CD14-positive monocyte (primary cell): Measurements from ENCODE around the gene RPS6KA2. TPM values are rescaled to one million over a fixed set of nuclear protein-coding genes. Genes with fewer than 3 reads are reported as not detected.
A peak's percentile ranks its signal among the peaks of the same experiment; 100 is the strongest.

Source experiments
- DNase-seq, 3 donors: peaks; one replicate each; pipeline ENCODE4 v3.0.0-alpha.2; 2011 to 2022
- H2AFZ ChIP-seq: 2 replicates; pipeline ENCODE4 v1.6.0; 2012; ENCODE audit warnings: mild to moderate bottlenecking, low read depth, low read length, inconsistent platforms; ENCODE audit not compliant: insufficient read depth, poor library complexity, severe bottlenecking
- H3K27ac ChIP-seq, 2 donors: 1 replicate in 1 of 2; 2 replicates in 1 of 2; pipeline ENCODE4 v1.5.1; 2012 to 2013; ENCODE audit warnings: low read length in 2 of 2, control low read depth in 1 of 2, inconsistent platforms in 1 of 2, low read depth in 1 of 2, mild to moderate bottlenecking in 1 of 2
- H3K27me3 ChIP-seq, 2 donors: one replicate each; pipeline versions ENCODE4 v1.6.0 to v1.6.1; 2011 to 2013; ENCODE audit warnings: low read length in 2 of 2; ENCODE audit not compliant: control insufficient read depth in 2 of 2, insufficient read depth in 2 of 2
- H3K36me3 ChIP-seq, 2 donors: replicated peaks in 1 of 2; 1 replicate in 1 of 2; 2 replicates in 1 of 2; pipeline versions ENCODE4 v1.5.1 to v1.6.1; 2012 to 2013; ENCODE audit warnings: low read length in 2 of 2, control low read depth in 1 of 2, inconsistent platforms in 1 of 2, mild to moderate bottlenecking in 1 of 2; ENCODE audit not compliant: insufficient read depth in 2 of 2, control insufficient read depth in 1 of 2
- H3K4me1 ChIP-seq, 2 donors: 1 replicate in 1 of 2; 2 replicates in 1 of 2; pipeline versions ENCODE4 v1.5.1 to v1.6.1; 2012 to 2013; ENCODE audit warnings: low read length in 2 of 2, control low read depth in 1 of 2, inconsistent platforms in 1 of 2, mild to moderate bottlenecking in 1 of 2, moderate library complexity in 1 of 2; ENCODE audit not compliant: insufficient read depth in 2 of 2, control insufficient read depth in 1 of 2
- H3K4me2 ChIP-seq: replicated peaks from 2 replicates; pipeline ENCODE3; 2012; ENCODE audit warnings: low read length, moderate library complexity, mild to moderate bottlenecking; ENCODE audit not compliant: poor library complexity, severe bottlenecking; ENCODE audit errors: extremely low read depth
- H3K4me3 ChIP-seq, 3 experiments: fragments of 200-600 bp in 1 of 3; sonication (generic) in 1 of 3; replicated peaks in 1 of 3; 1 replicate in 2 of 3; 2 replicates in 1 of 3; pipeline ENCODE4 v1.5.1; 2011 to 2013; ENCODE audit warnings: low read length in 3 of 3, mild to moderate bottlenecking in 3 of 3, control low read depth in 2 of 3, low read depth in 2 of 3, inconsistent platforms in 1 of 3, moderate library complexity in 1 of 3
- H3K79me2 ChIP-seq: 2 replicates; pipeline ENCODE4 v1.6.0; 2012; ENCODE audit warnings: mild to moderate bottlenecking, control low read depth, inconsistent platforms, low read length, moderate library complexity; ENCODE audit not compliant: insufficient read depth
- H3K9ac ChIP-seq: 2 replicates; pipeline ENCODE4 v1.6.0; 2017; ENCODE audit warnings: low read length, mild to moderate bottlenecking; ENCODE audit not compliant: insufficient read depth, poor library complexity, severe bottlenecking
- H3K9me3 ChIP-seq, 2 donors: replicated peaks in 1 of 2; 1 replicate in 1 of 2; 2 replicates in 1 of 2; pipeline versions ENCODE4 v1.5.1 to v1.6.1; 2012 to 2013; ENCODE audit warnings: low read length in 2 of 2, control low read depth in 1 of 2; ENCODE audit not compliant: control insufficient read depth in 1 of 2, insufficient read depth in 1 of 2
- H4K20me1 ChIP-seq: 2 replicates; pipeline ENCODE4 v1.6.0; 2012; ENCODE audit warnings: mild to moderate bottlenecking, low read length, control low read depth, moderate library complexity; ENCODE audit not compliant: insufficient read depth
- H3K27ac Mint-ChIP-seq, 7 donors: one replicate each; pipeline ENCODE4 v1.8.0; 2020; ENCODE audit warnings: mild to moderate bottlenecking in 7 of 7, mixed read lengths in 7 of 7, moderate library complexity in 6 of 7, inconsistent platforms in 2 of 7
- H3K27me3 Mint-ChIP-seq, 3 donors: one replicate each; pipeline ENCODE4 v1.8.0; 2021 to 2022; ENCODE audit warnings: low read depth in 3 of 3, mild to moderate bottlenecking in 3 of 3, mixed read lengths in 3 of 3, moderate library complexity in 3 of 3, inconsistent platforms in 1 of 3
- H3K36me3 Mint-ChIP-seq, 2 donors: one replicate each; pipeline ENCODE4 v1.8.0; 2020; ENCODE audit warnings: mixed read lengths in 2 of 2, inconsistent platforms in 1 of 2, mild to moderate bottlenecking in 1 of 2
- H3K4me1 Mint-ChIP-seq: one replicate; pipeline ENCODE4 v1.8.0; 2020; ENCODE audit warnings: mild to moderate bottlenecking, mixed read lengths
- H3K4me3 Mint-ChIP-seq, 2 donors: one replicate each; pipeline ENCODE4 v1.8.0; 2020; ENCODE audit warnings: mild to moderate bottlenecking in 2 of 2, mixed read lengths in 2 of 2, moderate library complexity in 1 of 2
- H3K9me3 Mint-ChIP-seq, 7 donors: one replicate each; pipeline ENCODE4 v1.8.0; 2020 to 2022; ENCODE audit warnings: mixed read lengths in 7 of 7, mild to moderate bottlenecking in 6 of 7, moderate library complexity in 6 of 7, inconsistent platforms in 2 of 7
- WGBS: methylation state at CpG from one replicate; pipeline ENCODE4 v1.1.5; 2013; ENCODE audit warnings: missing lambda C conversion rate; ENCODE audit not compliant: insufficient coverage; 5-methylcytosine and 5-hydroxymethylcytosine counted together
- intact Hi-C, 2 donors: fragments of 100-400 bp; cut with micrococcal nuclease; formaldehyde crosslinking; loops; one replicate each; pipeline versions ENCODE4 v1.15.0 to v1.15.1; 2023
- polyA plus RNA-seq, 3 donors: library from polyadenylated mRNA; depleted of rRNA in 1 of 3; unstranded in 2 of 3; stranded (reverse) in 1 of 3; fragments of 300-500 nt in 2 of 3; fragments of >200 nt in 1 of 3; fragmentation: Illumina TruSeq in 2 of 3; gene quantifications; 1 replicate in 2 of 3; 2 replicates in 1 of 3; pipeline ENCODE4 v1.2.3, GENCODE V29; 2012 to 2021
- TF ChIP-seq, protein P1 (sequence below): fragments of 200-600 bp; IDR thresholded peaks from one replicate; pipeline ENCODE4 v1.8.0; 2022; ENCODE audit warnings: antibody characterized with exemption, mild to moderate bottlenecking

The RPS6KA2 gene
- polyA plus RNA-seq, 3 donors: 1.4 to 3.1 (median 1.9) TPM

DNA sequence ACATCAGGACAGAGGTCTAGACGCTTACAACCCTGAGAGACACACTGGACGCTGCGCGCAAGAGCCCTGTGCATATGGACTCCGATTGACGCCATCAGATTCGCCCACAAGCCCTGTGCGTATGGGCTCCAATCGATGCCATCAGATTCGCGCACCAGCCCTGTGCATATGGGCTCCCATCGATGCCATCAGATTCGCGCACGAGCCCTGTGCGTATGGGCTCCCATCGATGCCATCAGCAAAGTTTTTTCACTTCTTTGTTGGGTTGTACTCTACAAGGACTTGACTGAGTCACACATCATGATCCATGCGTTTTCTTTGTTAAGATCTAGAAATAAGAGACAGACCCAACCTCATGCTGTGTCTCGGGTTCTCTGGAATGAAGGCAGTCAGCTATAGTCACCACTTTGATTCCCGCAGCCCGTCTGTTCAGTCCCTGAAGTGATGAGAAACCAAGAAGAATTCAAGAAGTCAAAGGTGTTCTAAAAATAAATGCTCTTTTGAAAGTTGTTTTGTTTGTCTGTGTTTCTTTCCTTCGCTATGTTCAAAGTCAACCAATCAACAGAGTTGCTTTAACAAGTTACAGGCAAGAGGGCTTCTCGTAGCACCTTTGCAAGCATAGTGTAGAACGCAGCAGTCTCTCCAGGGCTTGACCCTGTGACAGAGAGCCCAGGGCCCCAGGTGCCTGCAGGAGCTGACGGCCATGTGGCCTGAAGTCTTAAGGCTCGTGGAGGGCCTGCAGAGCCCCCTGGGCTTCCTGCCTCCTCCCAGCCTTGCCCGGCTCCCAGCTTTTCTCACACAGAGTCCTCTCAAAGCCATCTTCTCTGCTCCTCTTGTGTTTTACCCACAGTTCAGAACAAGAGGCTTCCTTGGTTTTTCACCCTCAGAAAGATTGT, 7.9 kb downstream of the RPS6KA2 start:
- Histone ChIP-seq H3K4me3 (no peak overlapping the region), H3K9me3 (no peaks in the 10 kb centered on the region), H2AFZ (no peak overlapping the region), H3K4me2 (no peak overlapping the region), H3K36me3 (no peaks in the 10 kb centered on the region), H3K79me2 (no peaks in the 10 kb centered on the region), H4K20me1 (no peaks in the 10 kb centered on the region), H3K4me1 (no peaks in the 10 kb centered on the region), H3K27me3 (no peaks in the 10 kb centered on the region), H3K9ac (no peak overlapping the region), H3K27ac (no peak overlapping the region)
- no peak for DNase-seq
- WGBS: 98% methylated on average over 25 of the region's 27 CpGs
- H3K36me3 Mint-ChIP-seq: peaks cover 6 to 7% of the 10 kb centered on the region in 2 donors
- H3K4me3 Mint-ChIP-seq: no peak overlapping the region
- peaks cover 1 to 6% (median 3%) of the 10 kb centered on the region in 3 donors for H3K27me3 Mint-ChIP-seq
- H3K27ac Mint-ChIP-seq: peak overlapping the region in 1 of 7 donors; percentile 64
- intact Hi-C loops: no loop called here
- peaks cover 0 to 3% (median 0%) of the 10 kb centered on the region in 7 donors for H3K9me3 Mint-ChIP-seq
- TF ChIP-seq, protein P1, sequence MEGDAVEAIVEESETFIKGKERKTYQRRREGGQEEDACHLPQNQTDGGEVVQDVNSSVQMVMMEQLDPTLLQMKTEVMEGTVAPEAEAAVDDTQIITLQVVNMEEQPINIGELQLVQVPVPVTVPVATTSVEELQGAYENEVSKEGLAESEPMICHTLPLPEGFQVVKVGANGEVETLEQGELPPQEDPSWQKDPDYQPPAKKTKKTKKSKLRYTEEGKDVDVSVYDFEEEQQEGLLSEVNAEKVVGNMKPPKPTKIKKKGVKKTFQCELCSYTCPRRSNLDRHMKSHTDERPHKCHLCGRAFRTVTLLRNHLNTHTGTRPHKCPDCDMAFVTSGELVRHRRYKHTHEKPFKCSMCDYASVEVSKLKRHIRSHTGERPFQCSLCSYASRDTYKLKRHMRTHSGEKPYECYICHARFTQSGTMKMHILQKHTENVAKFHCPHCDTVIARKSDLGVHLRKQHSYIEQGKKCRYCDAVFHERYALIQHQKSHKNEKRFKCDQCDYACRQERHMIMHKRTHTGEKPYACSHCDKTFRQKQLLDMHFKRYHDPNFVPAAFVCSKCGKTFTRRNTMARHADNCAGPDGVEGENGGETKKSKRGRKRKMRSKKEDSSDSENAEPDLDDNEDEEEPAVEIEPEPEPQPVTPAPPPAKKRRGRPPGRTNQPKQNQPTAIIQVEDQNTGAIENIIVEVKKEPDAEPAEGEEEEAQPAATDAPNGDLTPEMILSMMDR: no peak
- H3K4me1 Mint-ChIP-seq: no peaks in the 10 kb centered on the region

DNA sequence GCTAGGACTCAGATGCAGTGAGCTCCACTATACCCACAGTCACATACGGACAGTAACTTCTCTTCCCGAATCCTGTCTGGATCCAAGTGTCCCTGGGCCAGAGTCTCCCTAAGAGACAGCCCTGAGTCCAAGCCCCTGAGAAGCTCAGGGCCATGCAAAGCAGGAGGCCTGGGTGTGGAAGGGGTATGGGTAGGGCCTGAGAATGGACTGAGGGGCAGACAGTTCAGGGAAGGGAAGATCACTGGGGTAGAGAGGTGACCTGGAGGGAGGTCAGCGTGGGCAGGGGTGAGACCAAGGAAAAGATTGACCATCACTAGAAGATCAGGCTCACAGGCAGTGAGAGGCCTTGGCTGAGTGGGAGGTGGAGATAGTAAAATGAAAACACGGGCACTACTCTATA, 8.8 kb downstream of the RPS6KA2 start:
- 100% methylated on average over 2 of the region's 4 CpGs for WGBS
- H3K9me3 Mint-ChIP-seq: peaks cover 0 to 3% (median 0%) of the 10 kb centered on the region in 7 donors
- Histone ChIP-seq H3K27ac (no peak overlapping the region), H3K4me3 (no peak overlapping the region), H3K79me2 (no peaks in the 10 kb centered on the region), H3K4me2 (no peak overlapping the region), H3K27me3 (no peaks in the 10 kb centered on the region), H2AFZ (no peak overlapping the region), H3K36me3 (no peaks in the 10 kb centered on the region), H3K4me1 (no peaks in the 10 kb centered on the region), H3K9ac (no peak overlapping the region), H4K20me1 (no peaks in the 10 kb centered on the region), H3K9me3 (no peaks in the 10 kb centered on the region)
- peak overlapping the region in 1 of 7 donors; percentile 41 for H3K27ac Mint-ChIP-seq
- intact Hi-C loops: no loop called here
- H3K4me3 Mint-ChIP-seq: no peak overlapping the region
- peaks cover 6 to 7% of the 10 kb centered on the region in 2 donors for H3K36me3 Mint-ChIP-seq
- H3K27me3 Mint-ChIP-seq: peaks cover 1 to 6% (median 3%) of the 10 kb centered on the region in 3 donors
- no peak for DNase-seq
- H3K4me1 Mint-ChIP-seq: no peaks in the 10 kb centered on the region
- TF ChIP-seq, protein P1: no peak
